GM18507 (cell line): ENCODE measurements around the gene UCN.
A peak's percentile ranks its signal among the peaks of the same experiment; 100 is the strongest.
"Not testable (repeated sequence)": the region's sequence is repeated elsewhere in the genome, so short reads cannot be mapped to it uniquely, and the experiment has no call there.

Source experiments
- DNase-seq: peaks from one replicate; pipeline ENCODE4 v3.0.0; 2011; ENCODE audit warnings: low read depth; ENCODE audit not compliant: insufficient read length; ENCODE audit errors: extremely low spot score
- FAIRE-seq: peaks from 2 replicates; lab custom pipeline; 2011; peaks lifted over from hg19 to GRCh38; lab: Jason Lieb, UNC

UCN gene, protein sequence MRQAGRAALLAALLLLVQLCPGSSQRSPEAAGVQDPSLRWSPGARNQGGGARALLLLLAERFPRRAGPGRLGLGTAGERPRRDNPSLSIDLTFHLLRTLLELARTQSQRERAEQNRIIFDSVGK

DNA sequence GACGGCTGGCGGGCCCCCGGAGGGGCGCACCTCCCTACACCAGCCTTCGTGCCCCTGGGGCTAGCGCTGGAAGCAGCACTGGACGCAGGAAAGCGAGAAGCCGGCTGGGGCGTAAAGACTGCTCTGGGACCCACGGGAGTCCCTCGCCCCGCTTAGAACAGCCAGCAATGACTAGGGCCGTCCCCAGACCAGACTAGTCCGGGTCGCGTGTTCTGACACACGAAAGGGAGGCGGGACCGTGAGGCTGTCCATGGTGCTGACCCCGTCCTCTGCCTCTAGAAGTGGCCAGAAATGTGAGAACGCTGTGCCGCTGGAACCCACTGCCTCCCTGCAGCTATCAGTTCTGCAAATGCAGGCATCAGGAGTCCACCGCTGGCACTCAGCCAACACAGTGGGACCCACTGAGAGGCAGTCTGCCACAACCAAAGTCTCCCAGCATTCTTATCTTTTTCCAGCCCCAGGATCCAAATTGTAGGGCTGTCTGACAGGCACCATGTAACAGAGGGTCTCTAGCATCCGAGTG is at the start of gene UCN:
UCN (minus strand) TSS at position 87 of the 523 bp plus-strand sequence. CDS start 550 bp downstream, outside the sequence.
- DNase-seq, result no peak

GRCh38 chr2:27356382-27357181 is 48.3 kb upstream of the UCN start, which contains the start of gene GTF3C2:
Gene GTF3C2, minus strand, starts transcription at chr2:27356764. Its CDS starts 13,210 bp downstream, at chr2:27343554.
- DNase-seq (peak; percentile 77), FAIRE-seq (peak; percentile 94)

More for the DNA sequence above, at the start of gene UCN:
- FAIRE-seq, result no peak

DNA sequence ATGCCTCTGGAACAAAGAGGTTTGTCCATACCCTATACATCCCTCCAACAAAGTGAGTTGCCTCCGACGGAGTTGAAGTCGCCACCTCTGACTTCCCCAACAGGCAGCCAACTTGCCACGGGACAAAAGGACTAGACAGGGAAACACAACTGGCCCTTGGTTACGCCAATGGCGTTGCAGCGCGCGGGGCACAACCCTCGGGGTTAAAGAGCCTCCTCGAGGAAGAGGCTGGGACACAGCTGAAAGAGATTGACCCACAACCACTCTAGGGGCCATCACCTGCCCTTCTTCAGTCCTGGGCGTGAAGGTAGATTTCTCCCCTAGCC is 47.8 kb upstream of the UCN start:
- peak; percentile 18 for DNase-seq
- no peak for FAIRE-seq

- DNase-seq (no peak), FAIRE-seq (no peak)
Measured at GRCh38 chr2:27354597-27354927, 46.3 kb upstream of the UCN start.

GRCh38 chr2:27353762-27354596 is 45.7 kb upstream of the UCN start:
- FAIRE-seq, result no peak
- no peak for DNase-seq

DNA sequence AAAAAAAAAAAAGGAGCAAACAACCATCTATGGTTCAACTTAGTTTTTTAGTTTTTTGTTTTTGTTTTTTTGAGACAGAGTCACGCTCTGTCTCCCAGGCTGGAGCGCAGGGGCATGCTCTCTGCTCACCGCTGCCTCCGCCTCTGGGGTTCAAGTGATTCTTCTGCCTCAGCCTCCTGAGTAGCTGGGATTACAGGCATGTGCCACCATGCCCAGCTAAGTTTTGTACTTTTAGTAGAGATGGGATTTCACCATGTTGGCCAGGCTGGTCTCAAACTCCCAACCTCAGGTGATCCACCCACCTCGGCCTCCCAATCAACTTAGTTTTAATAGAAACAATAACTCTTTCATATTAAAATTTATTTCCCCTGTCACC is 45.1 kb upstream of the UCN start:
- not testable (repeated sequence) for FAIRE-seq, DNase-seq

DNA sequence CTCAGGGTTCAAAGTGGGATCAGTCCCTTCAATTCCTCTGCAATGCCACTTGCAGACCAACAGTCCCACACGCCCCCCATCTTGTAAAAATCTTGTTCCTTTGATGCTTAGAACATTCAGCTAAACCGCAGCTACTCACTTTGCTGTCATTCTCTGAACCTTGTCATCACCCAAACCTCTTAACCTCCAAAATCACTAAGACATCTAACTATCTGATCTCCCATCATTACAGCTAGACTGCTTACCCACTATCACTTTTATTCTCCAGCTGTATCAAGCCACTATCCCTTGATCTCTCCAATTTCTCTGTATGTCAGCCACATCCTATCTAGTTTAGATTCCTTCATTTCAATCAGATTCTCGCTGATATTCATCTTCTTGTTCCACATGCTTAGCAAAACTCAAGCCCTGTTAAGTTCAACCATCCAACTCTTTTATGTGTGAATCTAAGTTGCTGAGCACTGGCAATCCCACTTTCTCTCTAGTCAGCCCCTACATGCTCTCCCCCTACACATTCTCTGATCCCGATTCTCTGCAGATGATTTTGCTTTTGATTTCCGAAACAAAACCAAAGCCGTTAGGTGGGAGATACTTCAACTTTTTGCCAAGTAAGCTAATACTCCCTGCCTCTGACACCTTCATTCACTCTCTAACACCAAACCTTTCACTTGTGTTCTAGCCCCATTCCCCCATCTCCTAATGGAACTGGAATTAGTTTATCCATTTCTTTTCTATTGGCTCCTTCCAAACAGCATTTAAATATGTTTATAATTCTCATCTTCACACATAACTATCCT is 43.8 kb upstream of the UCN start:
- no peak for FAIRE-seq
- DNase-seq, result no peak

- no peak for FAIRE-seq
- no peak for DNase-seq
Measured at GRCh38 chr2:27350106-27350693, 42.0 kb upstream of the UCN start.

DNA sequence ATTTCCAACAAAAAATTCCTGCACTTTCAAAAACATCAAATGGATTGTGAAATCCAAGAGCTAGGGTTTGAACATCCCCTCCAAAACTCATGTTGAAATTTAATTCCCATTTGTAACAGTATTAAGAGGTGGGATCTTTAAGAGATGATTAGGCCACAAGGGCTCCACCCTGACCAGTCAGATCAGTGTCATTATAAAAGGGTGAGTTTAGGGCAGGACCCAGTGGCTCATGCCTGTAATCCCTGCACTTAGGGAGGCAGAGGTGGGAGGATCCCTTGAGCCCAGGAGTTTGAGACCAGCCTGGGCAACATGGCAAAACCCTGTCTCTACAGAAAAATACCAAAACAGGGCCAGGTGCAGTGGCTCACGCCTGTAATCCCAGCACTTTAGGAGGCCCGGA is 39.4 kb upstream of the UCN start:
- DNase-seq, result no peak
- no peak for FAIRE-seq

- FAIRE-seq, result no peak
- no peak for DNase-seq
Measured at GRCh38 chr2:27336173-27336572, 27.9 kb upstream of the UCN start.

DNA sequence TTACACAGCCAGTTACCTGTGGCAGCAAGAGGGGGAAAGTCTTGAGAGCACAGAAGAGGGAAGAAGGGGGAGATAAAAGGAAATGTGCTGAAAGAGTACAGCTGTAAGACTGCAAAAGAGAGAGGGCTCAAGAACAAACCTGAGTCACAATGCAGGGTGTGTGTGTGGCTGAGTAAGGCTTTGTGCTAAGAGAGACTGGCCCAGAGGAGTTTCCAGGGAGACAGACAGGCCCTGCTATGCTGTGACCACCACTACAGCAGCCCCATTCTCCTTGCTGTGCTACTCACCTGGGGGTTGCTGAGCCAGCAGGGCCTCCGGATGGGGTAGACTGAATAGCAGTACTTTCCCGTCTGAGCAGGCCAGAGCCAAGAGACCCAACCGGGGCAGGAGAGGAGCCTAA is 27.1 kb upstream of the UCN start:
- FAIRE-seq (no peak), DNase-seq (no peak)

DNA sequence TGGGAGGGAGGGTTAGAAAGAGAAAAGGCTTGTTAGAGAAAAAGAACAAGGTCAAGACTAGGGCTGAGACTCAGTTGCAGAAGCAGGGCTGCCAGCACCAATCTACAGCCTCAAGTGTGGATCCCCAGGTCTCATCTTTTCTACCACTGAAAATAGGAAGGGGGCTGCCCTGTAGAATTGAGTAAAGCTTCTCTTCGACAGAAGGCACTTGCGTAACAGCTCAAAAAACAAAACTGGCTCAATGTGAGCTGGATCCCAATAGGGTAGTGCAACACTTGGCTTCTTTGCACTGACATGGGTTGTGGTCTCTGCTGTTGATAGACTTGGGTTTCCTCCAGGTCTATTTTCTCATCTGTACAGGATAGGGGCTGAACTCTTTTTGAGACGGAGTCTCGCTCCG is 16.5 kb upstream of the UCN start:
- no peak for DNase-seq
- no peak for FAIRE-seq

GRCh38 chr2:27323596-27324285 is 15.5 kb upstream of the UCN start:
- DNase-seq (no peak), FAIRE-seq (no peak)

GRCh38 chr2:27322766-27323595 is 14.7 kb upstream of the UCN start, which contains the start of gene MPV17:
Gene MPV17, minus strand, starts transcription at chr2:27323097. Its CDS starts 580 bp downstream, at chr2:27322517.
- DNase-seq (peak; percentile 95), FAIRE-seq (peak; percentile 93)

DNA sequence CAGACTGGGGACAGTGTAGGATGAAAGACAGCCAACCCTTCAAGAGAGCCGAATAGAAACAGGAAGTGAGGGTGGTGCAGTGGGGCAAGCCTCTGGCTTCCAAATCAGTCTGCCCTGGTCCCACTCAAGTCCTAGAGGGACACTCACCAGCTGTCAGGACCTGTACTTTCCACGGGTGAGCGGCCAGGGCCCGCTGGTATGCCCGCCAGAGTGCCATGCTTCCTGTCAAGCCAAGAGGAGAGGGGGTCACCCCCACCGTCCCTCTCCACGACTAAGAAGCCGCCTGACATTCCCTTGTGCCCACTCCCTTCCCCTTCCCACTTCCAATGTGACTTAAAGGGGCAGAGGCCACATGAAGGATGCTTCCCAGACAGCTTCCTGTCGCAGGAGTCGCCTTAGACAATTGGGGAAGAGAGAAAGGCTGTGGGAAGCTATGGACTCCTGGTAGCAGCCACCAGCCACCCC is 14.1 kb upstream of the UCN start:
- DNase-seq (no peak), FAIRE-seq (no peak)

- FAIRE-seq, result no peak
- no peak for DNase-seq
Measured at GRCh38 chr2:27320958-27321543, 12.8 kb upstream of the UCN start.

- FAIRE-seq, DNase-seq: not testable (repeated sequence)
Measured at GRCh38 chr2:27319839-27320238, 11.6 kb upstream of the UCN start.
